ENCODE measurements around the gene EZH1. TPM values are rescaled to one million over a fixed set of nuclear protein-coding genes. Genes with fewer than 3 reads are reported as not detected.

The EZH1 gene
- 22.4 and 22.5 TPM in 2 replicates for total RNA-seq (2014; rRNA removed; shearing (Covaris generic))
- 19.9 and 22.8 TPM in 2 replicates for polyA plus RNA-seq (2016; fragmentation: Nextera tagmentation; extraction: Ambion mirVana)

DNA sequence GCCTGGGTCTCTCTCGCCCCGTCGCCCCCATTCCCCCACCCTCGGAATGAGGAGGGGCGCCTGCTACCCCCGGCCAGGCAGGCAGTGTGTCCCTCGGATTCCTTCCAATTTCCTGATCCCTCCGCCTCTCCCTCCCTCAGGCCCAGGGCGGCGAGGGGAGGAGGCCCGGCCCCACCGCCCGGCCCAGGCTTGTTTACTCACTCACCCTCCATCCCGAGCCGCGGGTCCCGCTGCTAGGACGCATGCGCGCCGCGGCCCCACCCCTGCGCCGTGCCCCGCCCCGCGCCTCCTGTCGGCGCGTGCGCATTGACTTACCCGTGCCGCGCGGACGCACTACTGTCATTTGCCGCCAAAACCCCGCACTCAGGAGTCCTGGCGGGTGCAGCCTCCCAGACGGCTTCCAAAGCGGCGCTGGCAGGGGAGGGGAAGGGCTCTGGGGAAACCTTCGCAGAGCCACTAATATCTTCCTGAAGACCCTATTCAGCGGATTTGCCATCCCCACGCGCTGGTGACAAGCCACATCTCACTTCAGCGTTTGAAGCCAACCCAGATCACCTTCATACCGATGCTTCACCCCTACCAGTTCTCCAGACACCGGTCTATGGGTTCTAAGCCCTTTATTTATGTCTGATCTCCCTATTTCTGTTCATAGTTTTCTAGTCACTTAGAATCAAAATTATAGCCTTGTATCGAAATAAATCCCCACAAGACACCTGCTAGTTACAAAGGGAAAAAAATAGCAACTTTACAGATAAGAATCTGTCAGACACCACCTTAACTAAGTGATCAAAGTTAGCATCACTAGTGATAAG is at the start of gene EZH1:
Gene EZH1, minus strand, starts transcription at position 235 of the 812 bp plus-strand sequence. CDS start 16,099 bp downstream, outside the sequence.
- Histone ChIP-seq H3K4me1 (ENCODE audit: insufficient read depth) (peaks cover 8% of the 10 kb centered on the region), H3K27ac (peak within 1 kb of the TSS; percentile 60), H3K9me2 (ENCODE audit: insufficient read depth) (no peaks in the 10 kb centered on the region), H3K36me3 (ENCODE audit: low read depth) (no peaks in the 10 kb centered on the region), H3K9me3 (ENCODE audit: low read depth) (no peaks in the 10 kb centered on the region), H3K4me2 (ENCODE audit: unreplicated experiment) (peak within 1 kb of the TSS; percentile 73), H3F3A (ENCODE audit: insufficient read depth) (no peaks in the 10 kb centered on the region), H3K79me2 (ENCODE audit: insufficient read depth) (peaks cover 45% of the 10 kb centered on the region), H3K4me3 (peak within 1 kb of the TSS; percentile 77), H4K20me1 (ENCODE audit: insufficient read depth) (no peaks in the 10 kb centered on the region), H2AFZ (peak within 1 kb of the TSS; percentile 91), H3K27me3 (replicated peaks; ENCODE audit: insufficient read depth) (no peaks in the 10 kb centered on the region), H3K9ac (peak within 1 kb of the TSS; percentile 88)
- DNase-seq: peak; percentile 97
- 5 to 8% methylated on average over 28 to 32 of the region's 50 CpGs for WGBS, 2 experiments (ENCODE audit: low coverage in 1 of 2, low lambda C conversion rate in 2 of 2, missing lambda C conversion rate in 2 of 2)
- in situ Hi-C loops (cut with MboI): loop anchor here (25.0 kb wide), 1 partner anchor 192 kb away; no protein-coding TSS in a partner anchor
- TF ChIP-seq EZH2 (IDR thresholded peaks at IDR 0.05; ENCODE audit: insufficient read depth, poor library complexity, severe bottlenecking): no peak

- Histone ChIP-seq H3F3A (ENCODE audit: insufficient read depth) (peaks cover 15% of the 10 kb centered on the region; the same call in 1 of the 2 replicates), H3K4me2 (ENCODE audit: unreplicated experiment) (no peak overlapping the region), H3K27me3 (replicated peaks; ENCODE audit: insufficient read depth) (no peaks in the 10 kb centered on the region), H3K36me3 (ENCODE audit: low read depth) (0 out of 2 replicates have a peak, but pooled peaks cover 4% of the 10 kb centered on the region), H3K9me3 (ENCODE audit: low read depth) (no peaks in the 10 kb centered on the region), H3K79me2 (ENCODE audit: insufficient read depth) (peaks cover 12% of the 10 kb centered on the region), H3K4me3 (no peak overlapping the region), H4K20me1 (ENCODE audit: insufficient read depth) (no peaks in the 10 kb centered on the region), H2AFZ (no peak overlapping the region), H3K9ac (no peak overlapping the region), H3K9me2 (ENCODE audit: insufficient read depth) (no peaks in the 10 kb centered on the region), H3K4me1 (ENCODE audit: insufficient read depth) (peaks cover 10% of the 10 kb centered on the region; the same call in 1 of the 2 replicates), H3K27ac (no peak overlapping the region)
- no peak for DNase-seq
- WGBS, 2 experiments (ENCODE audit: low coverage in 1 of 2, low lambda C conversion rate in 2 of 2, missing lambda C conversion rate in 2 of 2): 31 to 42% methylated on average over 5 of the region's 5 CpGs
- in situ Hi-C loops (cut with MboI): no loop called here
- TF ChIP-seq EZH2phosphoT487 (IDR thresholded peaks at IDR 0.05; ENCODE audit: insufficient read depth, low read depth) (no peak), EZH2 (IDR thresholded peaks at IDR 0.05; ENCODE audit: insufficient read depth, poor library complexity, severe bottlenecking) (no peak)
These were observed 47.7 kb upstream of the EZH1 start for GRCh38 chr17:42792545-42792944.

- peaks cover 15% of the 10 kb centered on the region; the same call in 1 of the 2 replicates for H3F3A ChIP-seq (ENCODE audit: insufficient read depth)
- H3K9me3 ChIP-seq (ENCODE audit: low read depth): no peaks in the 10 kb centered on the region
- no peak overlapping the region for H3K27ac ChIP-seq
- no peaks in the 10 kb centered on the region for H4K20me1 ChIP-seq (ENCODE audit: insufficient read depth)
- 0 out of 2 replicates have a peak, but pooled peaks cover 4% of the 10 kb centered on the region for H3K36me3 ChIP-seq (ENCODE audit: low read depth)
- no peaks in the 10 kb centered on the region for H3K9me2 ChIP-seq (ENCODE audit: insufficient read depth)
- no peak overlapping the region for H3K9ac ChIP-seq
- H3K79me2 ChIP-seq (ENCODE audit: insufficient read depth): peaks cover 6% of the 10 kb centered on the region
- in situ Hi-C loops (cut with MboI): no loop called here
- H3K27me3 ChIP-seq (replicated peaks; ENCODE audit: insufficient read depth): no peaks in the 10 kb centered on the region
- no peak for DNase-seq
- 98 to 100% methylated on average over 2 of the region's 2 CpGs for WGBS, 2 experiments (ENCODE audit: low coverage in 1 of 2, low lambda C conversion rate in 2 of 2, missing lambda C conversion rate in 2 of 2)
- 0 out of 2 replicates have a peak, but pooled peaks cover 4% of the 10 kb centered on the region for H3K4me1 ChIP-seq (ENCODE audit: insufficient read depth)
- H3K4me2 ChIP-seq (ENCODE audit: unreplicated experiment): no peak overlapping the region
- TF ChIP-seq EZH2phosphoT487 (IDR thresholded peaks at IDR 0.05; ENCODE audit: insufficient read depth, low read depth): no peak
- no peak for TF ChIP-seq EZH2 (IDR thresholded peaks at IDR 0.05; ENCODE audit: insufficient read depth, poor library complexity, severe bottlenecking)
- no peak overlapping the region for H2AFZ ChIP-seq
- H3K4me3 ChIP-seq: no peak overlapping the region
These were observed 47.1 kb upstream of the EZH1 start for GRCh38 chr17:42791948-42792347.

GRCh38 chr17:42787266-42787665 is 42.4 kb upstream of the EZH1 start:
- Histone ChIP-seq H2AFZ (no peak overlapping the region), H3K36me3 (ENCODE audit: low read depth) (peaks cover 4% of the 10 kb centered on the region; the same call in 1 of the 2 replicates), H3K9ac (no peak overlapping the region), H4K20me1 (ENCODE audit: insufficient read depth) (no peaks in the 10 kb centered on the region), H3K27me3 (replicated peaks; ENCODE audit: insufficient read depth) (no peaks in the 10 kb centered on the region), H3K9me2 (ENCODE audit: insufficient read depth) (no peaks in the 10 kb centered on the region), H3K4me1 (ENCODE audit: insufficient read depth) (peaks cover 20% of the 10 kb centered on the region), H3K27ac (no peak overlapping the region), H3K4me2 (ENCODE audit: unreplicated experiment) (no peak overlapping the region), H3F3A (ENCODE audit: insufficient read depth) (peaks cover 14% of the 10 kb centered on the region; the same call in 1 of the 2 replicates), H3K4me3 (no peak overlapping the region), H3K9me3 (ENCODE audit: low read depth) (no peaks in the 10 kb centered on the region), H3K79me2 (ENCODE audit: insufficient read depth) (peaks cover 6% of the 10 kb centered on the region; the same call in 1 of the 2 replicates)
- in situ Hi-C loops (cut with MboI): no loop called here
- WGBS, 2 experiments (ENCODE audit: low coverage in 1 of 2, low lambda C conversion rate in 2 of 2, missing lambda C conversion rate in 2 of 2): 80 to 86% methylated on average over 11 of the region's 11 CpGs
- DNase-seq: no peak
- no peak for TF ChIP-seq EZH2phosphoT487 (IDR thresholded peaks at IDR 0.05; ENCODE audit: insufficient read depth, low read depth)
- TF ChIP-seq EZH2 (IDR thresholded peaks at IDR 0.05; ENCODE audit: insufficient read depth, poor library complexity, severe bottlenecking): no peak

Data from GM23248 (cell line).